H1 (cell line): ENCODE results near the gene BHMT2. TPM values are rescaled to one million over a fixed set of nuclear protein-coding genes. Genes with fewer than 3 reads are reported as not detected.

Source experiments
- CHD1 ChIP-seq: IDR thresholded peaks from 2 replicates; pipeline ENCODE4 v1.6.1; 2012; ENCODE audit warnings: low read depth, low read length, improper control_type of control experiment
- GABPA ChIP-seq: IDR thresholded peaks from 2 replicates; pipeline ENCODE4 v1.6.1; 2011; ENCODE audit warnings: mild to moderate bottlenecking, low read length, moderate library complexity, borderline replicate concordance; ENCODE audit not compliant: insufficient read depth
- KDM5A ChIP-seq: fragments of 200-600 bp; IDR thresholded peaks from 2 replicates; pipeline ENCODE4 v1.7.1; 2012; ENCODE audit warnings: mild to moderate bottlenecking, low read length, inconsistent platforms, mixed read lengths
- SP1 ChIP-seq: IDR thresholded peaks from 2 replicates; pipeline ENCODE4 v1.6.1; 2011; ENCODE audit warnings: low read depth, low read length
- TAF7 ChIP-seq: optimal IDR thresholded peaks from 2 replicates; pipeline ENCODE3; 2011; ENCODE audit warnings: low read depth, mild to moderate bottlenecking, inconsistent platforms, low read length, moderate library complexity, borderline replicate concordance
- YY1 ChIP-seq: IDR thresholded peaks from 2 replicates; pipeline ENCODE4 v1.6.1; 2011; ENCODE audit warnings: low read depth, mild to moderate bottlenecking, low read length
- polyA plus RNA-seq, 7 experiments: library from polyadenylated mRNA; depleted of rRNA in 3 of 7; stranded (reverse) in 5 of 7; unstranded in 2 of 7; fragments of >200 nt in 5 of 7; fragments of 200-250 nt in 2 of 7; gene quantifications; 1 replicate in 5 of 7; 2 replicates in 1 of 7; 4 replicates in 1 of 7; pipeline versions ENCODE4 v1.2.1 to v1.2.3, GENCODE V29; 2011 to 2013; ENCODE audit warnings: missing spikeins in 2 of 7, mixed read lengths in 2 of 7
- total RNA-seq: library from RNA; stranded (reverse); fragmentation: NEBNext Ultra II Directional; extraction: Animal tissue kit (Norgen Biotek cat#: 25700); gene quantifications from 2 replicates; pipeline ENCODE4 v1.2.1, GENCODE V29; 2021

The BHMT2 gene
- total and polyA plus RNA-seq, 2 of the 8 experiments (the other 6 are each of a cell fraction or from before 2014, with no cell fraction given), result 0.11 TPM; not detected in 1

DNA sequence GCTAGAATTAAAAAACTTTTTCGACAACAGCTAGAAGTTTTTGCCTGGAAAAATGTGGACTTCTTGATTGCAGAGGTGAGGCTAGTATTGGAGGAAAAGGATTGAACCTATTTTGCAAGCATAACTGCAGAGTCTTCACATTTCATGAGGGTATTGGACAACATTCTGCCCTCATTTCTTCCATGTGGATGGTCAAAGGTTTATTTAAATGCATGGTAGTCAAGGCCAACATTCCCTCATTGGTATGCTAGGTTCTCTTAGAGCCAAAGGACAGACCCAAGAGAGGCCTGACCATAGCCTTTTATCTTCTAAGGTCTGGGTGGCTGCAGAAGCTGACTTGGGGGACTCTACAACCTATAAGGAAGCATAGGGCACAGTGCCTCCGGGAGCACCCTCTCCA lies 11.2 kb downstream of the BHMT2 start (continued):
- TF ChIP-seq YY1 (no peak), KDM5A (no peak), TAF7 (no peak), SP1 (no peak), GABPA (no peak), CHD1 (no peak)
